Measurements from ENCODE around the gene CDC42EP4. TPM values are rescaled to one million over a fixed set of nuclear protein-coding genes. Genes with fewer than 3 reads are reported as not detected.

CDC42EP4 gene
- total RNA-seq, 1 donor = 16.3 TPM

- no peaks in the 10 kb centered on the region for H4K20me1 ChIP-seq (ENCODE audit: insufficient read depth, low read length)
- DNase-seq (ENCODE audit: insufficient read length, low spot score, missing footprints) = no peak
- no peak overlapping the region for H3K4me3 ChIP-seq (ENCODE audit: insufficient read depth, low read length)
- no peak overlapping the region for H3K4me2 ChIP-seq (ENCODE audit: insufficient read depth, low read length)
- no peaks in the 10 kb centered on the region for H3K79me2 ChIP-seq (ENCODE audit: insufficient read depth, low read length)
- no peak overlapping the region for H2AFZ ChIP-seq (ENCODE audit: low read length)
- peaks cover 36% of the 10 kb centered on the region for H3K4me1 ChIP-seq (ENCODE audit: insufficient read depth, low read length)
- no peaks in the 10 kb centered on the region for H3K9me3 ChIP-seq (ENCODE audit: low read depth, low read length)
- no peaks in the 10 kb centered on the region for H3K36me3 ChIP-seq (ENCODE audit: insufficient read depth, low read length)
- no peaks in the 10 kb centered on the region for H3K27me3 ChIP-seq (ENCODE audit: insufficient read depth, low read length)
- H3K27ac ChIP-seq (ENCODE audit: low read depth, low read length) = no peak overlapping the region
- TF ChIP-seq CTCF (IDR thresholded peaks at IDR 0.05; ENCODE audit: extremely low read depth, low read depth, low read length) = no peak
Measured at GRCh38 chr17:73337330-73337710, 25.5 kb upstream of the CDC42EP4 start.

GRCh38 chr17:73336408-73337329, 24.9 kb upstream of the CDC42EP4 start:
- no peak overlapping the region for H3K27ac ChIP-seq (ENCODE audit: low read depth, low read length)

GRCh38 chr17:73335591-73336407, 24.0 kb upstream of the CDC42EP4 start:
- Histone ChIP-seq H4K20me1 (ENCODE audit: insufficient read depth, low read length) (no peaks in the 10 kb centered on the region), H3K36me3 (ENCODE audit: insufficient read depth, low read length) (no peaks in the 10 kb centered on the region), H3K4me1 (ENCODE audit: insufficient read depth, low read length) (peaks cover 29% of the 10 kb centered on the region), H3K27me3 (ENCODE audit: insufficient read depth, low read length) (no peaks in the 10 kb centered on the region), H3K79me2 (ENCODE audit: insufficient read depth, low read length) (no peaks in the 10 kb centered on the region), H3K4me2 (ENCODE audit: insufficient read depth, low read length) (no peak overlapping the region), H2AFZ (ENCODE audit: low read length) (no peak overlapping the region), H3K27ac (ENCODE audit: low read depth, low read length) (no peak overlapping the region), H3K9me3 (ENCODE audit: low read depth, low read length) (no peaks in the 10 kb centered on the region), H3K4me3 (ENCODE audit: insufficient read depth, low read length) (no peak overlapping the region)
- DNase-seq (ENCODE audit: insufficient read length, low spot score, missing footprints) = peak; percentile 57
- TF ChIP-seq CTCF (IDR thresholded peaks at IDR 0.05; ENCODE audit: extremely low read depth, low read depth, low read length) = no peak

More at GRCh38 chr17:73336408-73337329, 24.9 kb upstream of the CDC42EP4 start:
- Histone ChIP-seq H3K4me1 (ENCODE audit: insufficient read depth, low read length) (peaks cover 31% of the 10 kb centered on the region), H3K4me2 (ENCODE audit: insufficient read depth, low read length) (no peak overlapping the region), H3K4me3 (ENCODE audit: insufficient read depth, low read length) (no peak overlapping the region), H3K9me3 (ENCODE audit: low read depth, low read length) (no peaks in the 10 kb centered on the region), H3K36me3 (ENCODE audit: insufficient read depth, low read length) (no peaks in the 10 kb centered on the region), H4K20me1 (ENCODE audit: insufficient read depth, low read length) (no peaks in the 10 kb centered on the region), H3K27me3 (ENCODE audit: insufficient read depth, low read length) (no peaks in the 10 kb centered on the region), H2AFZ (ENCODE audit: low read length) (no peak overlapping the region), H3K79me2 (ENCODE audit: insufficient read depth, low read length) (no peaks in the 10 kb centered on the region)
- TF ChIP-seq CTCF (IDR thresholded peaks at IDR 0.05; ENCODE audit: extremely low read depth, low read depth, low read length) = no peak
- DNase-seq (ENCODE audit: insufficient read length, low spot score, missing footprints) = peak; percentile 23
